Measurements from ENCODE around the gene FYB1. TPM values are rescaled to one million over a fixed set of nuclear protein-coding genes. Genes with fewer than 3 reads are reported as not detected.

The FYB1 gene, protein sequence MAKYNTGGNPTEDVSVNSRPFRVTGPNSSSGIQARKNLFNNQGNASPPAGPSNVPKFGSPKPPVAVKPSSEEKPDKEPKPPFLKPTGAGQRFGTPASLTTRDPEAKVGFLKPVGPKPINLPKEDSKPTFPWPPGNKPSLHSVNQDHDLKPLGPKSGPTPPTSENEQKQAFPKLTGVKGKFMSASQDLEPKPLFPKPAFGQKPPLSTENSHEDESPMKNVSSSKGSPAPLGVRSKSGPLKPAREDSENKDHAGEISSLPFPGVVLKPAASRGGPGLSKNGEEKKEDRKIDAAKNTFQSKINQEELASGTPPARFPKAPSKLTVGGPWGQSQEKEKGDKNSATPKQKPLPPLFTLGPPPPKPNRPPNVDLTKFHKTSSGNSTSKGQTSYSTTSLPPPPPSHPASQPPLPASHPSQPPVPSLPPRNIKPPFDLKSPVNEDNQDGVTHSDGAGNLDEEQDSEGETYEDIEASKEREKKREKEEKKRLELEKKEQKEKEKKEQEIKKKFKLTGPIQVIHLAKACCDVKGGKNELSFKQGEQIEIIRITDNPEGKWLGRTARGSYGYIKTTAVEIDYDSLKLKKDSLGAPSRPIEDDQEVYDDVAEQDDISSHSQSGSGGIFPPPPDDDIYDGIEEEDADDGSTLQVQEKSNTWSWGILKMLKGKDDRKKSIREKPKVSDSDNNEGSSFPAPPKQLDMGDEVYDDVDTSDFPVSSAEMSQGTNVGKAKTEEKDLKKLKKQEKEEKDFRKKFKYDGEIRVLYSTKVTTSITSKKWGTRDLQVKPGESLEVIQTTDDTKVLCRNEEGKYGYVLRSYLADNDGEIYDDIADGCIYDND
- not detected in 2 replicates for total RNA-seq (2021)
- Bru-seq, nascent RNA: percentile 0 among the genes with signal in this experiment
- percentile 2 among the genes with signal in this experiment for BruChase-seq, experiment 1, labeled RNA remaining after a 2-hour chase
- BruChase-seq, experiment 2, labeled RNA remaining after a 6-hour chase: percentile 1 among the genes with signal in this experiment
- long read RNA-seq, full-length matches to known transcripts: 1 of 1 reads
- long read RNA-seq, partial matches to known transcripts: 0 of 1 reads
- long read RNA-seq, other reads (novel, unspliced or antisense): 0 of 1 reads

DNA sequence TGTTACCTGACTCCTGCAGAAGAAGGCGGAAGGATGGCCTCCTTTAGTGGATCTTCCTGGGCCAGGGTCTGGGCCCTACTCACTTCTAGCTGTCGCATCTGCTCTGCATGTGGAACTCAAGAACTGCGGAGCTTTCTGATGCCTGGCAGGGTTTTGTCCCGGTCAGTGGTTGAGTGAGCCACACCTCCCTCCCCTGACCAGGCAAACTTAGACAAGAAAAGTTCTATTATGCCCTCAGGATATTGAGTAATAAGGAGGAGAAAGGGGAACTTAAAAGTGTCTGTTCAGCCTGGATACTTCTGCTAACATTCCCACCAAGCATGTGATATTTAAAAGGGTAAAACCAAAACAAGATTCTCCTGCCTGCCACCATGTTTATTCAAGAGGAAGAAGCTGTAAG, at the start of gene FYB1:
FYB1 (minus strand) TSS at position 127 of the 400 bp plus-strand sequence. CDS start 16,603 bp downstream, outside the sequence.
- H3K27me3 ChIP-seq (replicated peaks; ENCODE audit: insufficient read depth, low read depth, low read length, poor library complexity): no peaks in the 10 kb centered on the region
- no peak within 1 kb of the TSS for H3K4me3 ChIP-seq (ENCODE audit: low read depth, low read length, poor library complexity, severe bottlenecking)
- no peaks in the 10 kb centered on the region for H3K9me3 ChIP-seq (ENCODE audit: low read depth, low read length, poor library complexity, severe bottlenecking)
- DNase-seq (ENCODE audit: low spot score): no peak
- TF ChIP-seq, protein P1, sequence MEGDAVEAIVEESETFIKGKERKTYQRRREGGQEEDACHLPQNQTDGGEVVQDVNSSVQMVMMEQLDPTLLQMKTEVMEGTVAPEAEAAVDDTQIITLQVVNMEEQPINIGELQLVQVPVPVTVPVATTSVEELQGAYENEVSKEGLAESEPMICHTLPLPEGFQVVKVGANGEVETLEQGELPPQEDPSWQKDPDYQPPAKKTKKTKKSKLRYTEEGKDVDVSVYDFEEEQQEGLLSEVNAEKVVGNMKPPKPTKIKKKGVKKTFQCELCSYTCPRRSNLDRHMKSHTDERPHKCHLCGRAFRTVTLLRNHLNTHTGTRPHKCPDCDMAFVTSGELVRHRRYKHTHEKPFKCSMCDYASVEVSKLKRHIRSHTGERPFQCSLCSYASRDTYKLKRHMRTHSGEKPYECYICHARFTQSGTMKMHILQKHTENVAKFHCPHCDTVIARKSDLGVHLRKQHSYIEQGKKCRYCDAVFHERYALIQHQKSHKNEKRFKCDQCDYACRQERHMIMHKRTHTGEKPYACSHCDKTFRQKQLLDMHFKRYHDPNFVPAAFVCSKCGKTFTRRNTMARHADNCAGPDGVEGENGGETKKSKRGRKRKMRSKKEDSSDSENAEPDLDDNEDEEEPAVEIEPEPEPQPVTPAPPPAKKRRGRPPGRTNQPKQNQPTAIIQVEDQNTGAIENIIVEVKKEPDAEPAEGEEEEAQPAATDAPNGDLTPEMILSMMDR (conservative IDR thresholded peaks at IDR 0.05; ENCODE audit: low read depth, low read length): no peak
- no peak for TF ChIP-seq EZH2 (IDR thresholded peaks at IDR 0.05; ENCODE audit: borderline replicate concordance, low read depth, low read length, poor library complexity, severe bottlenecking)
- H3K4me1 ChIP-seq (ENCODE audit: insufficient read depth, low read length, poor library complexity, severe bottlenecking): no peaks in the 10 kb centered on the region
- CTCF ChIA-PET: no interaction called here
- intact Hi-C loops (cut with micrococcal nuclease; ENCODE audit: unreplicated experiment): loop anchor here (5.0 kb wide), 2 partner anchors 63 to 153 kb away; no protein-coding TSS in a partner anchor
- BruUV-seq (replicated peaks): no TSS peak
- no peaks in the 10 kb centered on the region for H3K36me3 ChIP-seq (ENCODE audit: insufficient read depth, low read length, poor library complexity, severe bottlenecking)
- POLR2A ChIA-PET (ENCODE audit: low non-redundant PET): no interaction called here
- H3K27ac ChIP-seq (ENCODE audit: low read depth, low read length, poor library complexity, severe bottlenecking): no peak within 1 kb of the TSS

DNA sequence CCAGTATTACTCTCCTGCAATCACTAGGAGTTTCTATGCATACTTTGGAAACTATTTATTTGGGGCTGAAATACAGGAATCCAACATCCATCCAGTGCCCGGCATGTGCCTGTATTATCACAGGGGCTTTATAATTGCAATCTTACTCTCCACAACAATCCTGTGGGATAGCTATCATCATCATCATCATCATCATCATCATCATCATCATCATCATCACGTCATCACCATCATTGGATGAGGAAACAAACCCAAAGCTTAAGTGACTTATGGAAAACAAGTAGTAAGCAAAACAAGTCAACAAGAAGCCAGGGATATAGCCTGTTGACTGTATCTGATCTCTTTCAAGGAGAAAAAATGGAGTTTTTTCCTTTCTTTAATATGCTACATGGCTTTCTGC, 47.8 kb upstream of the FYB1 start:
- no peaks in the 10 kb centered on the region for H3K9me3 ChIP-seq (ENCODE audit: low read depth, low read length, poor library complexity, severe bottlenecking)
- no peak for TF ChIP-seq EZH2 (IDR thresholded peaks at IDR 0.05; ENCODE audit: borderline replicate concordance, low read depth, low read length, poor library complexity, severe bottlenecking)
- TF ChIP-seq, protein P1 (conservative IDR thresholded peaks at IDR 0.05; ENCODE audit: low read depth, low read length): no peak
- BruUV-seq (replicated peaks): no TSS peak
- ChIA-PET POLR2A (ENCODE audit: low non-redundant PET) (no interaction called here), CTCF (no interaction called here)
- intact Hi-C loops (cut with micrococcal nuclease; ENCODE audit: unreplicated experiment): no loop called here
- no peak for DNase-seq (ENCODE audit: low spot score)
- H3K4me1 ChIP-seq (ENCODE audit: insufficient read depth, low read length, poor library complexity, severe bottlenecking): no peaks in the 10 kb centered on the region
- H3K4me3 ChIP-seq (ENCODE audit: low read depth, low read length, poor library complexity, severe bottlenecking): no peak overlapping the region
- H3K36me3 ChIP-seq (ENCODE audit: insufficient read depth, low read length, poor library complexity, severe bottlenecking): no peaks in the 10 kb centered on the region
- no peak overlapping the region for H3K27ac ChIP-seq (ENCODE audit: low read depth, low read length, poor library complexity, severe bottlenecking)
- H3K27me3 ChIP-seq (replicated peaks; ENCODE audit: insufficient read depth, low read depth, low read length, poor library complexity): no peaks in the 10 kb centered on the region

DNA sequence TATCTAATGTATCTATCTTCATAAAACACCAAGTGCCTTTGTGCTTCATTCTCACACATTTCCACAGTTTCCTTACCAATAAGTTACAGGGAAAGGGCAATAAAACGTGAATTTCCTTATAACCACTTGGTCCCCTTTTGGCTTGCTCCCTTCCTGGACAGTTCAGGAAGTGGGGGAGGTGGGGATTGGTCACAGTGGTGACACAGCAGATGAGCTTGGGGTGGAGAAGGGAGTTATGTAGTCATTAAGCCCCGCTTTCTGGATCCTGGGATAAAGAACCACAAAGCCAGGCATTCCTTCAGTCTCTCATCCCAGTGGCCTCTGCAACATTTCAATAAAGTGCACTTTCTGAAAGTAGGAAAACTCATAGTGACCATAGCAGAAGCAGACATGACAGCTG, 47.1 kb upstream of the FYB1 start:
- Histone ChIP-seq H3K4me1 (ENCODE audit: insufficient read depth, low read length, poor library complexity, severe bottlenecking) (no peaks in the 10 kb centered on the region), H3K4me3 (ENCODE audit: low read depth, low read length, poor library complexity, severe bottlenecking) (no peak overlapping the region), H3K27ac (ENCODE audit: low read depth, low read length, poor library complexity, severe bottlenecking) (no peak overlapping the region), H3K9me3 (ENCODE audit: low read depth, low read length, poor library complexity, severe bottlenecking) (no peaks in the 10 kb centered on the region), H3K27me3 (replicated peaks; ENCODE audit: insufficient read depth, low read depth, low read length, poor library complexity) (no peaks in the 10 kb centered on the region), H3K36me3 (ENCODE audit: insufficient read depth, low read length, poor library complexity, severe bottlenecking) (no peaks in the 10 kb centered on the region)
- no peak for DNase-seq (ENCODE audit: low spot score)
- ChIA-PET POLR2A (ENCODE audit: low non-redundant PET) (no interaction called here), CTCF (no interaction called here)
- TF ChIP-seq, protein P1 (conservative IDR thresholded peaks at IDR 0.05; ENCODE audit: low read depth, low read length): no peak
- TF ChIP-seq EZH2 (IDR thresholded peaks at IDR 0.05; ENCODE audit: borderline replicate concordance, low read depth, low read length, poor library complexity, severe bottlenecking): no peak
- no TSS peak for BruUV-seq (replicated peaks)
- intact Hi-C loops (cut with micrococcal nuclease; ENCODE audit: unreplicated experiment): no loop called here

Data from A673 (cell line).